Lung microvascular endothelial cell (primary cell): ENCODE data around the gene MAPK13. TPM values are rescaled to one million over a fixed set of nuclear protein-coding genes. Genes with fewer than 3 reads are reported as not detected.
"Not testable (repeated sequence)": the region's sequence is repeated elsewhere in the genome, so short reads cannot be mapped to it uniquely, and the experiment has no call there.

Source experiments
- DNase-seq, 2 donors: peaks; one replicate each; pipeline versions ENCODE4 v3.0.0 to v3.0.0-alpha.2; 2010; ENCODE audit warnings: low read depth in 2 of 2
- total RNA-seq: library from RNA; depleted of rRNA; stranded (reverse); fragments of >200 nt; gene quantifications from 2 replicates; pipeline ENCODE4 v1.2.1, GENCODE V29; 2014

Gene MAPK13
- total RNA-seq, 1 donor from 2014 or later, result 3.2 TPM

- DNase-seq, result no peak
These were observed 15.4 kb upstream of the MAPK13 start for GRCh38 chr6:36114798-36115408.

DNA sequence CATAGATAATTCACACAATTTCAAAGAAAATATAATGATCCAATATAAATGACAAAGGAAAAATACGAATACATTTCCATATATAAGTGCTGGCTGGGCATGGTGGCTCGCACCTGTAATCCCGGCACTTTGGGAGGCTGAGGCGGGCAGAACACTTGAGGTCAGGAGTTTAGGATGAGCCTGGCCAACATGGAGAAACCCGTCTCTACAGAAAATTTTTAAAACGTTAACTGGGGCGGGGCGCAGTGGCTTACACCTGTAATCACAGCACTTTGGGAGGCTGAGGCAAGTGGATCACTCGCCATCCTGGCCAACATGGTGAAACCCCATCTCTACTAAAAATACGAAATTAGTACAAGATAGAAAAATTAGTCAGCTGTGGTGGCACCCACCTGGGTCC lies 14.9 kb upstream of the MAPK13 start:
- no peak for DNase-seq

- DNase-seq, result no peak
These were observed 14.0 kb upstream of the MAPK13 start for GRCh38 chr6:36116066-36116864.

DNA sequence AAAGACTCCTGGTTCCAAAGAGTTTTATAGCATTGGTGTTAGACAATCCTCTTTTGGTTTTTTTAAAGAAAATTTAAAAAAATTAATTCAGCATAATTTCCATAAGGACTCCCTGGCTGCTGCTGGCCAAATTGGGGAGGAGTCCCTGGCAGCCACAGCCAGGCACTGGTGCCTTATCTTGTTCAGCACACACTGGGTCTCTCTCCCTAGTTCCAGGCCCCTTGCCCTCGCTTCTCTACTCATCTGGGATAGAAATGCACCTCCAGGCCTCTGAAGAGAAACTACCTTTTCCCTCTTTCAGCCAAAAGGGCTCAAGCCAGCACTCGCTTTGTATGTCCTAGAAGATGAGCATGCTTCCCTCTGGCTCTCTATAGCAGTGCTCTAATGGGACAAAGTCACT lies 13.4 kb upstream of the MAPK13 start:
- DNase-seq, result no peak

- DNase-seq, result no peak
These were observed 12.4 kb upstream of the MAPK13 start for GRCh38 chr6:36117658-36118549.

DNA sequence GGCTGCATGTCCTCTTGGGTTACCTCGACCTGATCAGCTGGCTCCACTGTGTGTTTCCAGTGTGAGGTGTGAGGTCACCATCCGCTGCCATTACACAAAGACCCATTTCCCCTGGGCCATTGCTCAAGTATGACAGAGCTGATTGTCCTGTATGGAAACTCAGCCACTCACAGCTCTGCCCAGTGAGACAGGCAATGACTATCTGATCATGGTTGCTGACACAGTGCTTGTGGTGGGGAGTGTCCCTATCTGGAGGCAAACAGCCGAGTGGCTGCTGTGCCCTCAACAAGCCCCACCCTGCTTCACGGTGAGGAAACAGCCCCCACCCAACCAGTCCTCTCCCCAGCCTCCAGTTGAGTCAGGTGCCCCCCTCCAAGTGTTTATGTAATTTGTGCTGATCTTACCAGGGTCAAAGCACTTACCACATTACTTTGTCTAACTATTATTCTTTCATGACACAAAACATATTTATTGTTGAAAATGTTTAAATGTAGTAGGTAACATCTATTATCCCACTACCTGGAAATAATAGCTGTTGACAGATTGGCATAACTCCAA lies 11.7 kb upstream of the MAPK13 start:
- DNase-seq, result peak; percentile 51 to 92

DNA sequence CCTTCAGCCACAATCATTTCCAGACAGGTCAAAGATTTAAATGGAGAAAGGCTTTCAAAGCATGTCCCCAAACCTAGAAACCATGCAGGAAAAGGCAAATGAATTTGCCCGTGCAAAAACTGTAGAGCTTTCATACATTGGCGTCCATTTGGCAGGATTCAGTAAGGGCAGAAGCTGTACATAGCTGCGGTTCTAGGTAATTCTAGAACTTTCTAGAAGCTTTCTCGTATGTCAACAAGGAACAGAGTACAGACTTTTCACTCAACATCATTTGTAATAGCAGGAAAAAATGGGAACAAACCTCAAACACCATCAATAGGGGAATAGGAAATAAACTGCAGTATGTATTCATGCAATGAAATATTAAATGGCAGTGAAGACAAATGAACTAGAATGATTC lies 11.1 kb upstream of the MAPK13 start:
- DNase-seq, result no peak

DNA sequence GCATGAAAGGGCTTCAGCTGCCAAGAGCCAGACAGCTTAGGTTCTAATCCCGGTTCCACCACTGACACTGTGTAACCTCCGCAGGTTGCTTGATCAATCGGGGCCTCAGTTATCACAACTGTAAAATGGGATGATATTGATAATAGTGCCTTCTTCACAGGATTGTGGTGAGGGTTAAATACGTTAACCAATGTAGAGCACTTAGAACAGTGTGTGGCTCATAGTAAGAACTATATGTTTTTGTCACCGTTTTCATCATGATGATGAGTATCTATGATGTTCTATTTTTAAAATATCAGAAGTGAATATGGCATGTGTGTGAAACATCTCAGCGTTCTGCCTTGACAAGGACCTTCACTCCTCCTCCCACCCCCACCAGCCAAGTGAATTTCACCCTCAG lies 10.3 kb upstream of the MAPK13 start:
- no peak for DNase-seq

- DNase-seq, result peak; percentile 16 to 48
These were observed 9.8 kb upstream of the MAPK13 start for GRCh38 chr6:36120539-36120938.

DNA sequence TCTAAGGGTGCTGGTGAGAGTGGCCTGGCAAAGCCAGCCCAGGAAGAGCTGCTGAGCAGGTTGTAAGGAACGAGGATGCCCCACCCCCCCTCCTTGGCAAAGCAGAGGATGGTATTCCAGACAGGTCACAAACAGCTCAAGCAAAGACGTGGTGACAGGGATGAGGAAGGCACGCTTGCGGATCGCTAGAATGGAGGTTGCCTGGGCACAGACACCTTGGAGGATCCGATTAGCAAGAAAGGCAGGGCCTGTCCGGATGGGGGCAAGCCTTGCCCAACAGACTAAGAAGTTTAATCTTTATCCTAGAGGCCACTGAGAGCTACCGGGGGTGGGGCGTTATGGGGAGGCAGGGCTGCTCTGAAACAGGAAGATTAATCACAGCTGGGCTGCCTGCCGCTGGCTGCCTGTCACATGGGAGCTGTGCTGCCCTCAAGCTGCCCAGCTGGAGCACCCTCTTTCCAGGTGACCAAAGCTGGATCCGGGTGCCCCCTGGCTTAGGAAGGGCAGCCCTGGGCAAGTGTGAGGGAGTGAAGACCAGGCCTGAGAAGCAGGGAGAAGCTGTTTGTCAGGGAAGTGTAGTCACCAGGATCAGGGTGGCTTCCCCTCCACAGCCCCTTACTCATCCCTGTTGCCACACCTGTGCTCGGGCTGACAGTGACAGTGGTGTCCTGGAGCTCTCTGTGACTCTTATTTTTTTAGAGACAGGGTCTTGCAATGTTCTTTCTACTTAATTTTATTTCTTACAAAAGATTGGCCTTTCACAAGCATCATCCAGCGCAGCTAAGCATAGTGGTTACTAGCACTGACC lies 9.1 kb upstream of the MAPK13 start:
- DNase-seq, result peak; percentile 67 to 73

DNA sequence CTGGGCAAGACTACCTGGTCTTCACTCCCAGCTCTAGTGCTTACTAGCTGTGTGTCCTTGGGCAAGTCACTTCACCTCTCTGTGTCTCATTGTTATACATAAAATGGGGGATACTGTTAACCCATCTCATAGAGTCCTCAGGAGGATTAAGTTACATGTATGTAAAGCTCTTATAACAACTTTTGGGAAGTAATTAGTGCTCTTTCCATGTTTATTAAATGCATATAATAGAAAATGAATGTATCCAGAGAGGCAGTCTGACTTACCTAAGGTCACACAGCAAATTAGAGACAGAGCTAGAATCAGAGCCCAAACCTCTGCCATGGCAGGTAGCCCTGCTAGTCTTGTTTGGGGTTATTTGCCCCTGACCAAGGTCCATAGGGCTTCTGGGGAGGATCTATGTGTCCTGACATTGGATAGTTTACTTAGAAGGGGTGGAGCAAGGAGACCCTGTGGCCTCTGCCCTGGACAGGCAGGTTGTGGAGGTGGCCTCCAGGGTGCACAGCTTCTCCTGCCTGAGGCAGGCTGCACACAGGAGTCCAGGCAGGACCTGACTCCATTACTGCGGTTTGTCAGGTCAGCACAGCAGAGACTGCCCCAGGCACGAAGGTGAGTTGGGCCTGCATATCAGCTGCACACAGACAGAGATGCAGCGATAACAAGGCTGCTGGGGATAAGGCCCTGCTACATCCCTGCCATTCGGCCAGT lies 8.4 kb upstream of the MAPK13 start:
- no peak for DNase-seq

DNA sequence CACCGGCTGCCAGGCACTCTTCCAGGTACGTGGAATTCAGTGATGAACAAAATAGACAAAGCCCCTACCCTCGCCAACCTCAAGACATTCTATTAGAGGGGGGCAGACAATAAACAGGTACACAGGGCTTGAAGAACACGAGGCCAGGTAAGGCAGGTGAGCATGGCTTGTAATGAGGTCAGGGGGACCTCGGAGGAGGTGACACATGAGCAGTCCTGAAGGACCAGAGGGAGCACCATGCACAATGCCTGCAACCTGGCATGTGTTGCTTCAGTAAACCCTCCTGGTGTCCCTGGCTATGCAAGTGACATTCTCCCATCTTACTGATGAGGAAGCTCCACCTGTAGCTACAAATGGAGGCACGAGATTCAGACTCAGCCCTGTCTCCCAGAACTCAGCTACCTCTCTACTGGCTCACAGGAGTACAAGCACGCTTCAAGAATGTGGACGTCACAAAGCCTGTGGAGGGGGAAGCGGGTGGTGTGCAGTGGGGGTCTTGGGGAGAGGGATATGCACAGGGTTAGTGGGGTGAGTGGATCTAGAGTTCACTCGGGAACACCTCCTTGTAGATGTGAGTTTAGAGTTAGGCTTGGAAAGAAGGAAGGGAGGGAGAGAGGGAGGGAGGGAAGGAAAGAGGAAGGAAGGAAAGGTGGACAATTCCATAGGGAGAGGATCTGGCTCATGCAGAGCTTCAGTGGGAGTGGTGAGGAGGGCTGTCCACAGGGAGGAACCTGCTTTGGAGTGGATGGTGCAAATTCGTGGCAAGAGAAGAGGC lies 7.6 kb upstream of the MAPK13 start:
- DNase-seq, result no peak

DNA sequence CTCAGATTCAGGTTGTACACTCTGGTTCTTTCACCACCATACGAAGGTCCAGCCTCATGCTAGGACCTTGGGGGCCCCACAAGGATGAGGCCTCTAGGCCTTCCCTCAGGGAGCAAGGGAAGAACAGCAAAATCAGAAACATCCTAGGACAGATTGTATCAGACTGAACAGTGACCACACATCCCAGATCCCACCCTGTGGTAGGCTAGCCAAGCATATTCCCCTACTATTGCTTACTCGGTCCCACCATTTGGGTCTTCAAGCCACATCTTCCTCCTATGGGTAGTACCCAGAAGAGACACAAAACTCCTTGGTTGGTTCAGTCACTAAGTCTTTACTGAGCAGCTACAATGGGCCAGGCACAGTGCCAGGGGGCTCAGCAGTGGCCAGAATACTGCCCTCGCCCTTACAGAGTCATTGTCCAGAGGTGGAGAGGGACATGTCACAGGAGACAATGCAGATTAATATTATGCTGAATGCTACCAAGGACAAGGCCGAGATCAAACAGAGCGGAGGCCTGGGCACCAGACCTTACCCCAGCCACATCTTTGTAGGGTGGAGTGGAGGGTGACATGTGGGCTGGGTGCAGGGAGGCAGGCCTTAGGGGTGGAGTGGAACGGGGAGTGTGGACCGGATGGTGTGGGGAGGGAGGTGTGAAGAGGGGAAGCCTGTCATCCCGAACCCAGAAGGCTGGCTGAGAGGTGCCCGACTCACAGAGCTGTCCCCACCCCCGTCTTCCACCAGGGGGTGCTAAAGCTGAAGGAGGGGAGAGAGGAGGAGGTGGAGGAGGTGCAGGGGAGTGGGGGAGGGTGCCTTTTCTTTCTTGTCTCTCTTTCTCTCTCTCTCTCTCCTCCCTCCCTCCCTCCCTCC lies 6.8 kb upstream of the MAPK13 start:
- peak; percentile 72 to 73 for DNase-seq

DNA sequence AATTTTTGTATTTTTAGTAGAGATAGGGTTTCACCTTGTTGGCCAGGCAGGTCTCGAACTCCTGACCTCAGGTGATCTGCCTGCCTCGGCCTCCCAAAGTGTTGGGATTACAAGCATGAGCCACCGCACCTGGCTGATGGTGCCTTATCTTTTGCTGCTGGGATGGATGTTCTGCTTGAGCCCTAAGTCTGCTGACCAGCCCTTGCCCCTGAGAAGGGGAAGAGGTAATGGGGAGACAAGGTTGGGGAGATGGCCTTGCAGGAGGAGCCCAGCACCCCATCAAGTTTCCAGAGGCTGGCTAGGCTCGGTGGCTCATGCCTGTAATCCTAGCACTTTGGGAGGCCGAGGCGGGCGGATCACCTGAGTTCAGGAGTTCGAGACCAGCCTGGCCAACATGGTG lies 6.0 kb upstream of the MAPK13 start:
- not testable (repeated sequence) for DNase-seq

- DNase-seq, result no peak
These were observed 5.4 kb upstream of the MAPK13 start for GRCh38 chr6:36124881-36125280.

DNA sequence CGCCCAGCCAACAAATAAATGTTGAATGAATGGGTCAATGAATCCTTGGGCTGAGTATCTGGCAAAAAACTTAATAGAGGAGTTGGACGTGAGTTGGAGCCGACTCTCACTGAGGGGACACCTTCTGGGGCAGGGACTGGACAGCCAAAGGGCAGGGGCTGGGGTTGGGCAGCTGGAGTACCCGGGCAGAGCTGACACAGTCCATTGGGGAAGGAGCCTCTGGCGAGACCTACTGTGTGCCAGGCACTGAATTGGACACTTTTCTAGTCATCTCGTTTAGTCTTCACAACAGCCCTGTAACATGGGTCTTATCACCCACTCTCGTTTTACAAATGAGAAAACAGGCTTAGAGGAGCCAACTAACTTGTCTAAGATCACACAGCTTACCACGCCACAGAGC lies 4.7 kb upstream of the MAPK13 start:
- DNase-seq, result no peak

DNA sequence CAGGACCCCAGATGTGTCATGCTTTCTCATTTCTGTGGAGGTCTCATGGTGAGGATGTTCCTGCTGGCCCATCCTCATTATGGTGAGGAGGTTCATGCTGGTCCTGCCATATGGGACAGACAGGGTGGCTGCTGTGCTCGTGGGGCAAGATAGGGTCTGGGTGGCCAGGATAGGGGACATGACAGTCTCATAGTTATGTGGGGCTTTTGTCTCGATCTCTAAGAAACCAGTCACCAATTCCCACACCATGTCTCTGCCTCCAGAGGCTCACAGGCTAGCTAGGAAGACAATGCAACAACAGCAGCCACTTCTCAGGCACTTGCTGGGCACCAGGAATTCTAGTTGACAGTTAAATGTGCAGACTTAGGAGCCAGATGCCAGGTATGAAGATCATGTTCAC lies 4.2 kb upstream of the MAPK13 start:
- no peak for DNase-seq

- DNase-seq, result peak in 1 of 2 donors; percentile 59
These were observed 3.5 kb upstream of the MAPK13 start for GRCh38 chr6:36126553-36127458.
